OCI-LY1 (cell line): ENCODE results near the gene PTPN2.

Experiments
- H2AFZ ChIP-seq: fragments of 200-600 bp; sonication (generic), shearing (Covaris generic); 2 replicates; pipeline ENCODE4 v1.6.0; 2014; ENCODE audit warnings: antibody characterized with exemption, mild to moderate bottlenecking, low read length
- H3F3A ChIP-seq: fragments of 200-600 bp; sonication (generic), shearing (Covaris generic); 2 replicates; pipeline ENCODE4 v1.6.0; 2014; ENCODE audit warnings: mild to moderate bottlenecking, antibody characterized with exemption, low read length, moderate library complexity; ENCODE audit not compliant: insufficient read depth
- H3K27ac ChIP-seq: fragments of 200-600 bp; sonication (generic); 2 replicates; pipeline ENCODE4 v1.5.1; 2014; ENCODE audit warnings: low read length, mixed run types, mild to moderate bottlenecking, low read depth; ENCODE audit not compliant: poor library complexity, severe bottlenecking
- H3K27me3 ChIP-seq: fragments of 200-600 bp; sonication (generic); 2 replicates; pipeline ENCODE4 v1.6.0; 2014; ENCODE audit warnings: antibody characterized with exemption, mild to moderate bottlenecking, low read length, moderate library complexity; ENCODE audit not compliant: insufficient read depth
- H3K36me3 ChIP-seq: fragments of 200-600 bp; sonication (generic); 2 replicates; pipeline ENCODE4 v1.6.1; 2014; ENCODE audit warnings: mild to moderate bottlenecking, antibody characterized with exemption, low read length, moderate library complexity, mixed read lengths; ENCODE audit not compliant: insufficient read depth
- H3K4me1 ChIP-seq: fragments of 200-600 bp; sonication (generic); 2 replicates; pipeline ENCODE4 v1.5.1; 2014; ENCODE audit warnings: mild to moderate bottlenecking, low read length, moderate library complexity; ENCODE audit not compliant: insufficient read depth, severe bottlenecking
- H3K4me2 ChIP-seq: fragments of 200-600 bp; sonication (generic), shearing (Covaris generic); 2 replicates; pipeline ENCODE4 v1.6.1; 2014; ENCODE audit warnings: low read length
- H3K4me3 ChIP-seq: fragments of 200-600 bp; sonication (generic); 2 replicates; pipeline ENCODE4 v1.5.1; 2014; ENCODE audit warnings: low read length, low read depth, mild to moderate bottlenecking, mixed read lengths; ENCODE audit not compliant: poor library complexity, severe bottlenecking
- H3K79me2 ChIP-seq: fragments of 200-600 bp; shearing (Covaris generic); 2 replicates; pipeline ENCODE4 v1.6.1; 2016; ENCODE audit warnings: mixed run types, low read length, mixed read lengths; ENCODE audit not compliant: insufficient read depth
- H3K9ac ChIP-seq: fragments of 200-600 bp; sonication (generic), shearing (Covaris generic); 2 replicates; pipeline ENCODE4 v1.6.1; 2014; ENCODE audit warnings: mild to moderate bottlenecking, low read length, mixed read lengths
- H3K9me2 ChIP-seq: fragments of 200-600 bp; sonication (generic), shearing (Covaris generic); 2 replicates; pipeline ENCODE4 v1.6.1; 2014; ENCODE audit warnings: low read depth, mild to moderate bottlenecking, low read length, mixed read lengths
- H3K9me3 ChIP-seq: fragments of 200-600 bp; shearing (Covaris generic); 2 replicates; pipeline ENCODE4 v1.6.1; 2014; ENCODE audit warnings: low read length, mixed read lengths
- H4K20me1 ChIP-seq: fragments of 200-600 bp; sonication (generic), shearing (Covaris generic); 2 replicates; pipeline ENCODE4 v1.6.0; 2016; ENCODE audit warnings: mild to moderate bottlenecking, low read length; ENCODE audit not compliant: insufficient read depth
- CTCF ChIP-seq: fragments of 200-600 bp; sonication (generic), shearing (Covaris generic); IDR thresholded peaks from 2 replicates; pipeline ENCODE4 v1.5.1; 2017; ENCODE audit warnings: mild to moderate bottlenecking, antibody characterized with exemption, low read length, moderate library complexity, mixed read lengths
- EZH2 ChIP-seq: fragments of 200-600 bp; sonication (generic), shearing (Covaris generic); IDR thresholded peaks from 2 replicates; pipeline ENCODE4 v1.8.0; 2017; ENCODE audit warnings: borderline replicate concordance, mixed run types, mild to moderate bottlenecking, antibody characterized with exemption, low read length, moderate library complexity, mixed read lengths

PTPN2 gene

GRCh38 chr18:12857991-12858544 lies 26.0 kb downstream of the PTPN2 start:
- peaks cover 35% of the 10 kb centered on the region for H3K79me2 ChIP-seq
- H3F3A ChIP-seq, result 0 out of 2 replicates have a peak, but pooled peaks cover 8% of the 10 kb centered on the region
- H4K20me1 ChIP-seq, result no peaks in the 10 kb centered on the region

GRCh38 chr18:12857215-12857905 lies 26.7 kb downstream of the PTPN2 start:
- Histone ChIP-seq H3K4me1 (peaks cover 63% of the 10 kb centered on the region), H3K4me2 (no peak overlapping the region), H4K20me1 (no peaks in the 10 kb centered on the region), H3K4me3 (no peak overlapping the region), H3K9ac (no peak overlapping the region), H3K36me3 (peaks cover 17% of the 10 kb centered on the region; the same call in 1 of the 2 replicates), H3F3A (0 out of 2 replicates have a peak, but pooled peaks cover 8% of the 10 kb centered on the region), H2AFZ (no peak overlapping the region), H3K27ac (peak overlapping the region; percentile 47), H3K9me3 (no peaks in the 10 kb centered on the region), H3K27me3 (no peaks in the 10 kb centered on the region), H3K79me2 (peaks cover 28% of the 10 kb centered on the region), H3K9me2 (no peaks in the 10 kb centered on the region)
- TF ChIP-seq EZH2 (no peak), CTCF (peak; percentile 14; the same call in 1 of the 2 replicates)

More at GRCh38 chr18:12857991-12858544, 26.0 kb downstream of the PTPN2 start:
- Histone ChIP-seq H3K4me3 (no peak overlapping the region), H2AFZ (no peak overlapping the region), H3K9me2 (no peaks in the 10 kb centered on the region), H3K9ac (no peak overlapping the region), H3K4me1 (peaks cover 70% of the 10 kb centered on the region), H3K9me3 (no peaks in the 10 kb centered on the region), H3K4me2 (peak overlapping the region; percentile 10; the same call in 1 of the 2 replicates), H3K27me3 (no peaks in the 10 kb centered on the region), H3K27ac (peak overlapping the region; percentile 47), H3K36me3 (peaks cover 15% of the 10 kb centered on the region; the same call in 1 of the 2 replicates)
- TF ChIP-seq CTCF, result no peak
- no peak for TF ChIP-seq EZH2

GRCh38 chr18:12855916-12856315 lies 28.1 kb downstream of the PTPN2 start:
- Histone ChIP-seq H3K27me3 (no peaks in the 10 kb centered on the region), H2AFZ (no peak overlapping the region), H3K4me3 (no peak overlapping the region), H3K9ac (no peak overlapping the region), H3K4me1 (peaks cover 48% of the 10 kb centered on the region), H4K20me1 (no peaks in the 10 kb centered on the region), H3F3A (0 out of 2 replicates have a peak, but pooled peaks cover 8% of the 10 kb centered on the region), H3K4me2 (no peak overlapping the region), H3K9me2 (no peaks in the 10 kb centered on the region), H3K27ac (no peak overlapping the region), H3K79me2 (peaks cover 16% of the 10 kb centered on the region), H3K9me3 (no peaks in the 10 kb centered on the region), H3K36me3 (peaks cover 17% of the 10 kb centered on the region; the same call in 1 of the 2 replicates)
- TF ChIP-seq EZH2, result no peak
